Astrocyte (in vitro differentiated cells and primary cell): ENCODE data around the gene BCO2.

Experiments used
- EZH2 ChIP-seq: IDR thresholded peaks from 2 replicates; pipeline ENCODE4 v1.6.1; 2012; ENCODE audit warnings: mild to moderate bottlenecking, low read length, inconsistent platforms; ENCODE audit not compliant: insufficient read depth
- TF ChIP-seq, protein P1 (sequence below): IDR thresholded peaks from 2 replicates; pipeline ENCODE4 v1.5.1; 2011; ENCODE audit warnings: low read depth, mild to moderate bottlenecking, inconsistent platforms, low read length, moderate library complexity; ENCODE audit not compliant: insufficient read depth

- TF ChIP-seq, protein P1, sequence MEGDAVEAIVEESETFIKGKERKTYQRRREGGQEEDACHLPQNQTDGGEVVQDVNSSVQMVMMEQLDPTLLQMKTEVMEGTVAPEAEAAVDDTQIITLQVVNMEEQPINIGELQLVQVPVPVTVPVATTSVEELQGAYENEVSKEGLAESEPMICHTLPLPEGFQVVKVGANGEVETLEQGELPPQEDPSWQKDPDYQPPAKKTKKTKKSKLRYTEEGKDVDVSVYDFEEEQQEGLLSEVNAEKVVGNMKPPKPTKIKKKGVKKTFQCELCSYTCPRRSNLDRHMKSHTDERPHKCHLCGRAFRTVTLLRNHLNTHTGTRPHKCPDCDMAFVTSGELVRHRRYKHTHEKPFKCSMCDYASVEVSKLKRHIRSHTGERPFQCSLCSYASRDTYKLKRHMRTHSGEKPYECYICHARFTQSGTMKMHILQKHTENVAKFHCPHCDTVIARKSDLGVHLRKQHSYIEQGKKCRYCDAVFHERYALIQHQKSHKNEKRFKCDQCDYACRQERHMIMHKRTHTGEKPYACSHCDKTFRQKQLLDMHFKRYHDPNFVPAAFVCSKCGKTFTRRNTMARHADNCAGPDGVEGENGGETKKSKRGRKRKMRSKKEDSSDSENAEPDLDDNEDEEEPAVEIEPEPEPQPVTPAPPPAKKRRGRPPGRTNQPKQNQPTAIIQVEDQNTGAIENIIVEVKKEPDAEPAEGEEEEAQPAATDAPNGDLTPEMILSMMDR: no peak
- TF ChIP-seq EZH2: no peak
These were observed 54.6 kb downstream of the BCO2 start for GRCh38 chr11:112229746-112230433.
